Kidney glomerular epithelial cell (primary cell): ENCODE measurements around the gene ALPG.
"Not testable (repeated sequence)": the region's sequence is repeated elsewhere in the genome, so short reads cannot be mapped to it uniquely, and the experiment has no call there.

Experiments used
- DNase-seq: peaks from one replicate; lab custom pipeline; 2025; lab: John Stamatoyannopoulos, UW

Gene ALPG

GRCh38 chr2:232419245-232420072, 12.8 kb downstream of the ALPG start:
- DNase-seq = no peak

GRCh38 chr2:232420073-232420454, 13.4 kb downstream of the ALPG start:
- no peak for DNase-seq

- DNase-seq = no peak
Measured at GRCh38 chr2:232420463-232421188, 14.0 kb downstream of the ALPG start.

- DNase-seq = no peak
Measured at GRCh38 chr2:232421189-232421785, 14.6 kb downstream of the ALPG start.

GRCh38 chr2:232422051-232422450, 15.4 kb downstream of the ALPG start:
- DNase-seq = no peak

- DNase-seq = not testable (repeated sequence)
Measured at GRCh38 chr2:232422996-232423395, 16.4 kb downstream of the ALPG start.

GRCh38 chr2:232423407-232423806, 16.8 kb downstream of the ALPG start:
- DNase-seq = not testable (repeated sequence)

GRCh38 chr2:232431705-232432590, 25.3 kb downstream of the ALPG start:
- DNase-seq = no peak

- DNase-seq = no peak
Measured at GRCh38 chr2:232432598-232433184, 26.0 kb downstream of the ALPG start.

- DNase-seq = not testable (repeated sequence)
Measured at GRCh38 chr2:232433622-232434021, 27.0 kb downstream of the ALPG start.

- no peak for DNase-seq
Measured at GRCh38 chr2:232434091-232434490, 27.4 kb downstream of the ALPG start.

GRCh38 chr2:232434563-232435374, 28.1 kb downstream of the ALPG start:
- DNase-seq = no peak

- DNase-seq = no peak
Measured at GRCh38 chr2:232435375-232435648, 28.7 kb downstream of the ALPG start.

GRCh38 chr2:232435805-232436204, 29.2 kb downstream of the ALPG start:
- no peak for DNase-seq

- DNase-seq = no peak
Measured at GRCh38 chr2:232436381-232437194, 29.9 kb downstream of the ALPG start.

- no peak for DNase-seq
Measured at GRCh38 chr2:232437195-232437571, 30.5 kb downstream of the ALPG start.

GRCh38 chr2:232438091-232438490, 31.4 kb downstream of the ALPG start:
- DNase-seq = no peak

- DNase-seq = no peak
Measured at GRCh38 chr2:232438951-232439757, 32.5 kb downstream of the ALPG start.

GRCh38 chr2:232439758-232440135, 33.1 kb downstream of the ALPG start:
- no peak for DNase-seq
